CD4-positive, alpha-beta T cell (primary cell): ENCODE data around the gene KCNK3. TPM values are rescaled to one million over a fixed set of nuclear protein-coding genes. Genes with fewer than 3 reads are reported as not detected.

Experiments used
- ATAC-seq: fragments of 200-7000 bp; cut with Tn5 transposase; one replicate; pipeline ENCODE4 v1.10.0; 2022; ENCODE audit warnings: mild to moderate bottlenecking; ENCODE audit not compliant: poor library complexity
- CTCF ChIA-PET: fragments of 350-600 bp; sonication (Branson Sonifier 250); formaldehyde crosslinking; loops from one replicate; lab custom pipeline; 2021; ENCODE audit warnings: antibody characterized with exemption, inconsistent platforms; lab: Charles Lee
- POLR2A ChIA-PET: fragments of 350-600 bp; sonication (Branson Sonifier 250); formaldehyde crosslinking; loops from one replicate; lab custom pipeline; 2021; ENCODE audit warnings: antibody characterized with exemption, inconsistent platforms; lab: Charles Lee
- DNase-seq, 14 experiments: peaks; one replicate each; pipeline ENCODE4 v3.0.0-alpha.2; 2013 to 2020; ENCODE audit warnings: mixed read lengths in 2 of 14
- H3K27ac ChIP-seq, 2 donors: one replicate each; pipeline versions ENCODE4 v1.5.1 to v1.7.0; 2013; ENCODE audit warnings: low read length in 2 of 2, low read depth in 1 of 2, mild to moderate bottlenecking in 1 of 2
- H3K27me3 ChIP-seq, 2 experiments: 1 replicate in 1 of 2; 2 replicates in 1 of 2; pipeline versions ENCODE4 v1.6.1 to v1.7.0; 2013; ENCODE audit warnings: low read length in 2 of 2, control low read depth in 1 of 2, mild to moderate bottlenecking in 1 of 2, moderate library complexity in 1 of 2; ENCODE audit not compliant: insufficient read depth in 2 of 2, control insufficient read depth in 1 of 2
- H3K36me3 ChIP-seq: one replicate; pipeline ENCODE4 v1.6.1; 2013; ENCODE audit warnings: low read length, control low read depth; ENCODE audit not compliant: insufficient read depth
- H3K4me1 ChIP-seq: one replicate; pipeline ENCODE4 v1.6.1; 2013; ENCODE audit warnings: low read length, control low read depth; ENCODE audit not compliant: insufficient read depth
- H3K4me3 ChIP-seq: one replicate; pipeline ENCODE4 v1.5.1; 2013; ENCODE audit warnings: mild to moderate bottlenecking, low read length, moderate library complexity
- H3K9me3 ChIP-seq, 2 experiments: 1 replicate in 1 of 2; 2 replicates in 1 of 2; pipeline versions ENCODE4 v1.6.1 to v1.7.0; 2013; ENCODE audit warnings: low read length in 2 of 2, mild to moderate bottlenecking in 2 of 2, control low read depth in 1 of 2, moderate library complexity in 1 of 2; ENCODE audit not compliant: control insufficient read depth in 1 of 2, insufficient read depth in 1 of 2
- H3K27ac Mint-ChIP-seq: one replicate; pipeline ENCODE4 v1.8.0; 2020; ENCODE audit warnings: mixed read lengths
- H3K27me3 Mint-ChIP-seq: one replicate; pipeline ENCODE4 v1.8.0; 2021; ENCODE audit warnings: mixed read lengths
- H3K36me3 Mint-ChIP-seq: one replicate; pipeline ENCODE4 v1.8.0; 2021; ENCODE audit warnings: low read depth, mixed read lengths
- H3K4me1 Mint-ChIP-seq: one replicate; pipeline ENCODE4 v1.8.0; 2021; ENCODE audit warnings: low read depth, mixed read lengths
- H3K4me3 Mint-ChIP-seq: one replicate; pipeline ENCODE4 v1.8.0; 2020; ENCODE audit warnings: mild to moderate bottlenecking, mixed read lengths
- H3K9me3 Mint-ChIP-seq: one replicate; pipeline ENCODE4 v1.8.0; 2020; ENCODE audit warnings: mixed read lengths
- intact Hi-C, 2 experiments: fragments of 100-400 bp; cut with DNase I in 1 of 2; cut with micrococcal nuclease in 1 of 2; formaldehyde crosslinking; loops; one replicate each; pipeline versions ENCODE4 v1.15.1 to v1.9.0; 2023 to 2025; cut with DNase I, micrococcal nuclease
- total RNA-seq, 174 experiments: library from RNA in 2 of 174; stranded (reverse) in 2 of 174; gene quantifications; one replicate each; pipeline ENCODE4 v1.2.3 and lab custom pipeline; 2021 to 2026
- TF ChIP-seq, protein P1 (sequence below): fragments of 200-600 bp; IDR thresholded peaks from one replicate; pipeline ENCODE4 v1.8.0; 2022; ENCODE audit warnings: antibody characterized with exemption, mild to moderate bottlenecking

KCNK3 gene
- total RNA-seq, 2 experiments from 2014 or later, result not detected

DNA sequence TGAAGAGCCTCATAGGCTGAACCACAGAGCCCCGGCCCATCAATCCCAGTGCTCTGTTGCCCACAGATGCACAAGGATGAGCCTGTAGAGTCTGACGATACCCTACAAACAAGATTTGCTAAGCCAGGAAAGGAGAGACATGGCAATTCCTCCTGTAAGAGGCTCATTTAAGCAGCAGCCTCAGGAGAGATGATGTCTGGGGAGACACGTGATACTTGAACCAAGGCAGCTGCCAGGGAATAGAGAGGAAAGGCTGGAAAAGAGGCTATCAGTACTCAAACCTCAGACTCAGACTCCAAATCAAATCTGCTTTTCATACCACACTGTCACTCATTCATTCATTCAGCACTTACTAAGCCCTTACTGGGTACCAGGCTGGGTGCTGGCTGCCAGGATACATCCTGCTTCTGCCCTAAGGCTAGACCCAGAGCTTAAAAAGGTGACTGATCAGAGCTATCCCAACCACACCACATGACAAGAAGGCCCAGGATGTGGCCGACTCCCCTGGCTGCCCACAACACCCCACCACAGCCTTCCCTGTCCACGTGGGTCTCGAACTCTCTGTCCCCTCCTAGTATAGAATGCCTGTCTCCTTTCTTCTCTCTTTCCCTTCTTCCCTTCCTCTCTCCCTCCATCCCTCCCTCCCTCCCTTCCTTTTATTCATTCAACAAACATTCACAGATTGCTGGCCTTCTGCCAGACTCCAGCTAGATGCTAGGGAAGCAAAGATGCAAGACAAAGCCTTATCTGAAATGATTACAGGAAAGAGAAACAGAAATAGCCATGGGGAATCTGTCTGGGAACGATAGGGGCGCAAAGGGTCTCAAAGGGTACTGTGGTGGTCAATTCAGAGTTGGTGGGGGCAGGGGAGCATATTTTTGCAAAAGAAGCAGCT is 23.4 kb upstream of the KCNK3 start:
- TF ChIP-seq, protein P1, sequence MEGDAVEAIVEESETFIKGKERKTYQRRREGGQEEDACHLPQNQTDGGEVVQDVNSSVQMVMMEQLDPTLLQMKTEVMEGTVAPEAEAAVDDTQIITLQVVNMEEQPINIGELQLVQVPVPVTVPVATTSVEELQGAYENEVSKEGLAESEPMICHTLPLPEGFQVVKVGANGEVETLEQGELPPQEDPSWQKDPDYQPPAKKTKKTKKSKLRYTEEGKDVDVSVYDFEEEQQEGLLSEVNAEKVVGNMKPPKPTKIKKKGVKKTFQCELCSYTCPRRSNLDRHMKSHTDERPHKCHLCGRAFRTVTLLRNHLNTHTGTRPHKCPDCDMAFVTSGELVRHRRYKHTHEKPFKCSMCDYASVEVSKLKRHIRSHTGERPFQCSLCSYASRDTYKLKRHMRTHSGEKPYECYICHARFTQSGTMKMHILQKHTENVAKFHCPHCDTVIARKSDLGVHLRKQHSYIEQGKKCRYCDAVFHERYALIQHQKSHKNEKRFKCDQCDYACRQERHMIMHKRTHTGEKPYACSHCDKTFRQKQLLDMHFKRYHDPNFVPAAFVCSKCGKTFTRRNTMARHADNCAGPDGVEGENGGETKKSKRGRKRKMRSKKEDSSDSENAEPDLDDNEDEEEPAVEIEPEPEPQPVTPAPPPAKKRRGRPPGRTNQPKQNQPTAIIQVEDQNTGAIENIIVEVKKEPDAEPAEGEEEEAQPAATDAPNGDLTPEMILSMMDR, result no peak
- CTCF ChIA-PET, result no interaction called here
- Histone ChIP-seq H3K9me3 (peaks cover 0 to 3% of the 10 kb centered on the region in 2 experiments), H3K4me1 (no peaks in the 10 kb centered on the region), H3K27me3 (peaks cover 11 to 31% of the 10 kb centered on the region in 2 experiments), H3K36me3 (no peaks in the 10 kb centered on the region), H3K4me3 (no peak overlapping the region), H3K27ac (no peak overlapping the region)
- Mint-ChIP-seq H3K27me3 (peaks cover 78% of the 10 kb centered on the region), H3K36me3 (no peaks in the 10 kb centered on the region), H3K4me3 (no peak overlapping the region), H3K27ac (no peak overlapping the region), H3K9me3 (peaks cover 3% of the 10 kb centered on the region), H3K4me1 (no peaks in the 10 kb centered on the region)
- DNase-seq (no peak), ATAC-seq (no peak)
- intact Hi-C loops, result no loop called here
- POLR2A ChIA-PET, result no interaction called here

DNA sequence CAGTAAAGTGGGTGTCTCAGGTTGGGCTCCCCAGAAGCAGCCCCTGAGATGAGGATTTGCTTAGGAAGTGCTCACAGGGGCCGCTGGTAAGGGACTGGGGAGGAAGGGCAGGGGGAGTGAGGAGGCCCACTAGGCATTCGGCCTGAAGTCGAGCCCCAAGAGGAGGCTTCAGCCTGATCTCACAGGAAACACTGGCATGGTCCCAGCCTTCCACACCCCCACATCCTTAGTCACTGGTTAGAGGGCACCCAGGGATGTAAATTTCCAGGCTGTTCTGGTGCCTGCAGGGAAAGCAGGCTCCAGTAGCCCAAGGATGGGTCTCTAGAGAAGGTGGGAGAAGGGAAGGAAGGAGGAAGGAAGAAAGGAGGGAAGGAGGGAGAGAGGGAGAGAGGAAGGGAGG is 22.4 kb upstream of the KCNK3 start:
- Histone ChIP-seq H3K4me3 (no peak overlapping the region), H3K27me3 (peaks cover 13 to 31% of the 10 kb centered on the region in 2 experiments), H3K4me1 (no peaks in the 10 kb centered on the region), H3K27ac (no peak overlapping the region), H3K9me3 (peaks cover 0 to 3% of the 10 kb centered on the region in 2 experiments), H3K36me3 (no peaks in the 10 kb centered on the region)
- intact Hi-C loops, result no loop called here
- H3K27me3 Mint-ChIP-seq, result peaks cover 76% of the 10 kb centered on the region
- peaks cover 2% of the 10 kb centered on the region for H3K9me3 Mint-ChIP-seq
- no peak for DNase-seq
- H3K36me3 Mint-ChIP-seq, result no peaks in the 10 kb centered on the region
- TF ChIP-seq, protein P1, result no peak
- no peak overlapping the region for H3K4me3 Mint-ChIP-seq
- ChIA-PET POLR2A (no interaction called here), CTCF (no interaction called here)
- H3K4me1 Mint-ChIP-seq, result no peaks in the 10 kb centered on the region
- ATAC-seq, result no peak
- no peak overlapping the region for H3K27ac Mint-ChIP-seq

DNA sequence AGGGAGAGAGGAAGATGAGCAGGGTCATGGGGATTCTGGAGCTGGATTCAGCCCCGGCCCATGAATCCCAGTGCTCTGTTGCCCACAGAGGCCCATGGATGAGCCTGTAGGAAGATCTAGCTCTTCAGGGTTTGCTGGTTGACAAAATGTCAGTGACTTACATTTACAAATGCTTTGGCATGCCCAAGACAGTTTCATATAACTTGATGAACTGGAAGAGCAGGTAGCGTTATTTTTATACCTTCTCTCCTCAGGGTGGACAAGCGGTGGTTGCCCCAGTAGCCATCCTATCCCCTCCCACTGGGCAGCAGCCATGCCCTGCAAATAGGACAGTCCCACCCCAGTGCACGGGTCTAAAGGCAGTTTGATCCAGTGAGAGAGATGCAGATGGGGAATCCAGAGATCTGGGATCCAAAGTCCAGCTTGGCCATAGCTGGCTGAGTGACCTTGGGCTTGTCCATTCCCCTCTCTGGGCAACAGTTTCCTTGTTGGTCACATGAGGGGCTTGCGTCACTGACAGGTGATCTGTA is 21.5 kb upstream of the KCNK3 start:
- POLR2A ChIA-PET, result no interaction called here
- H3K9me3 Mint-ChIP-seq, result peaks cover 2% of the 10 kb centered on the region
- no peaks in the 10 kb centered on the region for H3K36me3 Mint-ChIP-seq
- CTCF ChIA-PET, result no interaction called here
- H3K36me3 ChIP-seq, result no peaks in the 10 kb centered on the region
- H3K4me1 ChIP-seq, result no peaks in the 10 kb centered on the region
- H3K4me1 Mint-ChIP-seq, result no peaks in the 10 kb centered on the region
- H3K4me3 Mint-ChIP-seq, result no peak overlapping the region
- no peak overlapping the region for H3K4me3 ChIP-seq
- peaks cover 0 to 3% of the 10 kb centered on the region in 2 experiments for H3K9me3 ChIP-seq
- no peak overlapping the region for H3K27ac Mint-ChIP-seq
- TF ChIP-seq, protein P1, result no peak
- intact Hi-C loops, result no loop called here
- DNase-seq, result no peak
- H3K27me3 ChIP-seq, result peaks cover 13 to 31% of the 10 kb centered on the region in 2 experiments
- ATAC-seq, result no peak
- H3K27me3 Mint-ChIP-seq, result peaks cover 71% of the 10 kb centered on the region
- no peak overlapping the region for H3K27ac ChIP-seq
